Breast epithelium (tissue), 3 donors: ENCODE measurements around the gene FFAR1.

Experiments used
- POLR2A ChIP-seq: fragments of 450-650 bp; IDR thresholded peaks from one replicate; pipeline ENCODE4 v1.6.1; 2016; ENCODE audit warnings: antibody characterized with exemption, mild to moderate bottlenecking, moderate library complexity
- POLR2AphosphoS5 ChIP-seq, 3 donors: sonication (generic); formaldehyde crosslinking; IDR thresholded peaks; one replicate each; pipeline ENCODE4 v1.6.1; 2017; ENCODE audit warnings: antibody characterized with exemption in 3 of 3
- TF ChIP-seq, protein P1 (sequence below), 3 donors: fragments of 450-650 bp; IDR thresholded peaks; one replicate each; pipeline ENCODE4 v1.5.1; 2016 to 2017; ENCODE audit warnings: antibody characterized with exemption in 3 of 3, mild to moderate bottlenecking in 3 of 3, moderate library complexity in 3 of 3

- TF ChIP-seq, protein P1, sequence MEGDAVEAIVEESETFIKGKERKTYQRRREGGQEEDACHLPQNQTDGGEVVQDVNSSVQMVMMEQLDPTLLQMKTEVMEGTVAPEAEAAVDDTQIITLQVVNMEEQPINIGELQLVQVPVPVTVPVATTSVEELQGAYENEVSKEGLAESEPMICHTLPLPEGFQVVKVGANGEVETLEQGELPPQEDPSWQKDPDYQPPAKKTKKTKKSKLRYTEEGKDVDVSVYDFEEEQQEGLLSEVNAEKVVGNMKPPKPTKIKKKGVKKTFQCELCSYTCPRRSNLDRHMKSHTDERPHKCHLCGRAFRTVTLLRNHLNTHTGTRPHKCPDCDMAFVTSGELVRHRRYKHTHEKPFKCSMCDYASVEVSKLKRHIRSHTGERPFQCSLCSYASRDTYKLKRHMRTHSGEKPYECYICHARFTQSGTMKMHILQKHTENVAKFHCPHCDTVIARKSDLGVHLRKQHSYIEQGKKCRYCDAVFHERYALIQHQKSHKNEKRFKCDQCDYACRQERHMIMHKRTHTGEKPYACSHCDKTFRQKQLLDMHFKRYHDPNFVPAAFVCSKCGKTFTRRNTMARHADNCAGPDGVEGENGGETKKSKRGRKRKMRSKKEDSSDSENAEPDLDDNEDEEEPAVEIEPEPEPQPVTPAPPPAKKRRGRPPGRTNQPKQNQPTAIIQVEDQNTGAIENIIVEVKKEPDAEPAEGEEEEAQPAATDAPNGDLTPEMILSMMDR (IDR thresholded peaks at IDR 0.05), result no peak
- TF ChIP-seq POLR2A (no peak), POLR2AphosphoS5 (IDR thresholded peaks at IDR 0.05) (no peak)
These were observed 10.4 kb upstream of the FFAR1 start for GRCh38 chr19:35337097-35337983.
